GM21619 (cell line): ENCODE measurements around the gene ENTREP3.
A peak's percentile ranks its signal among the peaks of the same experiment; 100 is the strongest.
"Not testable (repeated sequence)": the region's sequence is repeated elsewhere in the genome, so short reads cannot be mapped to it uniquely, and the experiment has no call there.

Source experiments
- ATAC-seq: cut with Tn5 transposase; IDR thresholded peaks from one replicate; pipeline ENCODE4 v1.9.1; 2021; ENCODE audit not compliant: unreplicated experiment

Gene ENTREP3

DNA sequence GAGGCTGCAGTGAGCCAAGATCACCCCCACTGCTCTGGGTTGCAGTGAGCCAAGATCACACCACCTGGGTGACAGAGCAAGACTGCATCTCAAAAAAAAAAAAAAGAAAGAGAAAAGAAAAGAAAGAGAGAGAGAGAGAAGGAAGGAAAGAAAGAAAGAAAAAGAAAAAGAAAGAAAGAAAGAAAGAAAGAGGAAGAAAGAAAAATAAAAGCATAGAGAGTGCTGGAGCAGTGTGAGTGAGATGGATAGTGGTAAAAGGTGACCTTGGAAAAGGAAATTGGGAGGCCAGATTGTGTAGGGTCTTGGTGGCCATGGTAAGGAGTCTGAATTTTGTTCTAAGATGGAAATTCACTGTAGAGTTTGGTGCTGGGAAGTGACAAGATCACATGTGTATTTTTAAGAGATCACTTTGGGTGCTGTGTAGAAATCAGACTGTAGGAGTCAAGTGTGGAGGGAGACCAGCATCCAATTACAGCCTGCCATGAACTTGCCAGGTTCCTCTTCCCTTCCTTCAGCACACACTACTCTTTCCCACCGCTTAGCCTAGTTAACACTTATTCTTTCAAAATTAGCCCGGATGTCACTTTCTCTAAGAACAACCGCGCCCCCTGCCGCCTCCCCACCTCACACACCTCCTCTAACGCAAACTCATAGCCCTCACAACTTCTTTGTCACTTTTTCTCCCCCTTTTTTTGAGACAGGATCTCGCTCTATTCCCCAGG lies 28.9 kb downstream of the ENTREP3 start:
- no peak for ATAC-seq

DNA sequence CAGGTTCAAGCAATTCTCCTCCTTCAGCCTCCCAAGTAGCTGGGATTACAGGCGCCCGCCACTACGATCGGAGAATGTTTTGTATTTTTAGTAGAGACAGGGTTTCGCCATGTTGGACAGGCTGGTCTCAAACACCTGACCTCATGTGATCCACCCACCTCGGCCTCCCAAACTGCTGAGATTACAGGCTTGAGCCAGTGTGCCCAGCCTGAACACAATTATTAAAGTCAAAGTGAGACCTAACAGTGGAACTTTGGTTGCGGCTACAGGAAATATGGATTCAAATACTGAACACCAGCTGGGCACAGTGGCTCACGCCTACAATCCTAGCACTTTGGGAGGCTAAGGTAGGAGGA lies 29.9 kb downstream of the ENTREP3 start:
- ATAC-seq: not testable (repeated sequence)

DNA sequence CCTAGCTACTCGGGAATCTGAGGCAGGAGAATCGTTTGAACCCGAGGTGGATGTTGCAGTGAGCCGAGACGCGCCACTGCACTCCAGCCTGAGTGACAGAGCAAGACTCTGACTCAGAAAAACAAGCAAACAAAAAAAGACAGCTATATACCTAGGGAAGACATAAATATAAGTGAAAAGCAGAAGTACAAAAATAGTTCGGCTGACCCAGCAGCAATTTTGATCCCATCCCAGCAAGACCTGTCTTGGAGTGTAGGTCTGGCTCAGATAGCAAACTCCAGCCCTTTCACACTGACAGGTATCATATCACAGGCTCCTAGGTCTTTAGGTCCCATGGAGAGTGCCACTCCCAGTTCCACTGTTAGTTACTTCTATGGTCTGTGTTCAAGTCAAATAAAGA lies 32.2 kb downstream of the ENTREP3 start:
- no peak for ATAC-seq

DNA sequence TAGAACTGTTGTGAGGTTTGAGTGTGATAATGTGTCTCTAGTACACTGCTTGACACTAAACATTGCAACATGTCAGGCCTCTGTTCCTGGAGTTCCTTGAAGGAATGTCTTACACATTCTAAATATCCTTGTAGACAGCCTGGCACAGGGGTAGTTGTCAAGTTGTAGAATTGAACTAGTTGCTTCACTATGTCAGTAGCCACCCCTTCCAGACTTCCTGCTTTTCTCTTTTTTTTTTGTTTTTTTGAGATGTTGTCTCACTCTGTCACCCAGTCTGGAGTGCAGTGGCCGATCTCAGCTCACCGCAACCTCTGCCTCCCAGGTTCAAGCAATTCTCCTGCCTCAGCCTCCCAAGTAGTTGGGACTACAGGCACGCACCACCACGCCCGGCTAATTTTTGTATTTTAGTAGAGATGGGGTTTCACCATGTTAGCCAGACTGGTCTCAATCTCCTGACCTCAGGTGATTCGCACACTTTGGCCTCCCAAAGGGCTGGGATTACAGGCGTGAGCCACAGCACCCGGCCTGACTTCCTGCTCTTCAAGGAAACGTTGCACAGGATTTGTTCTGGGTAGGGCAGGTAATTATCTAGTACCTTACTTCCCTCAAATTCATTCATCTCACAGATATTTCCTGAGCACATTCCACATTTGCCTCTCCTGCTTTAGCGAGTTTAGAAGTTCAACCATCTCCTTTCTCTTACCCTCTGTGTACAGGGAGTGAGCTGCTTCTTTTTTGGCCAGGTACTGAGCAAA lies 34.9 kb downstream of the ENTREP3 start:
- not testable (repeated sequence) for ATAC-seq

DNA sequence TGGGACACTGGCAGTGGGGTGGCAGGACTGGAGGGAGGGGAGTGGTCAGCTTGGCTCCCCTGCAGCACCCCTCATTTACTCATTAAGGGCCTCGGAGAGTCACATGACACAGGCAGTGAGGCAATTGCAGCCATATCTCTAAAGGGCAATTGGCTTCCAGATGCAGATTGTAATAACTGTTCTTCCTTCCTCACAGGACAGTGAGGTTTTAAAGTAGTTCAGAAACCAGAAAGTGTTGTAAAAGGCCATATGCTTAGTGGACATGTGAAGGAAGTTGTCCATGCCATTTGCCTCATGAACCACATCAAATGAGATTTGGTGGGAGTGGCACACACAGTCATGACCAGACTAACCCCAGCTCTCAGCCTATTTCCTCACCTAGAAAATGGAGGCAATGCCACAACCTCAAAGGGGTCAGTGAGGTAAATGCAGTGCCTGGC lies 35.7 kb downstream of the ENTREP3 start:
- no peak for ATAC-seq

DNA sequence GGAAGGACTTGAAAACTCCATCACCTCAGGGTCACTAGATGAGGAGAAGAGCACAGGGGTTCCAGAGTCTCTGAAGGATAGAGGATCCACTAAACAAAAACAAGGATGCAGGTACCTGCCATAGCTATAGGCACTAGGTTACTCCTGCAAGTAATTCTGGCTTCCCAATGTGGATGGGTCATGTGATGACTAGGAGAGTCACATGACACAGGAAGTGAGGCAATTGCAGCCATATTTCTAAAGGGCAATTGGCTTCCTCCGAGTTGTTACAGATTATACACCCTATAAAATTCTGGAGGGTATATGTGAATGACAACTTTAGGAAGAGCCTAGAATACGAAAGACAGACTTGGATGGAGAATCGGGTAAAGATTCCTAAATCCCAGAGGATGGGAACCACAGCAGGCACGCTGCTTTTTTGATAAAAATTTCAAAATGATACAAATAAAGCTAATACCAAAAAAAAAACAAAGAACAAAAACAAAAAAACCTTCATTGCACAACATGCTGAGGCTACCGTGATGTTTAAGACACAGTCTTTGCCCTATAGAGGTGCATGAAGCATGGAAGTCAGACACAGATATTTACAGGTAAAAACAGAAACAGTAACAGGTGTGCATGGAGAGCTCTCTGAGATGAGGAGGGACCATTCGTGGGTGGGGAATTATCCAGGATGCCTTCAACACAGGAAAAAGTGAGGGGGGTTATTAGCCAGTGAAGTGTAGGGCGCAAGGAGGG lies 36.3 kb downstream of the ENTREP3 start:
- ATAC-seq: no peak

DNA sequence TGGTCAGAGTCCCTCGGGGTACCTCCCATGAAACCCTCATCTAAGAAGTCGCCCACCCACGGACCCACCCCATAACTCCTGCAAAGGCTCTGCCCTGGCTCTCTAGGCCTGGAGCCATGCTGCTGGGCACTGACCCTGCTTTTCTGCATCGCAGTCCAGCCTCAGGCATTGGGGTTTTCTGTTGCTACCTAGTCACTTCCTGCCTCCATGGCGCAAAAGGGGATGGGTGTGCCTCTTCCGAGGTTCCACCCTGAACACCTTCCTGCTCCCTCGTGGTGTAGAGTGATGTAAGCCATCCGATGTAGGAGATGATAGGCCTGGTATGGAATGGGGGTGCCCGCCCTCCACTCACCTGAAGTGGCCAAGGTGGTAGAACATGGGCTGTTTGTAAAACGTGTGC lies 40.6 kb downstream of the ENTREP3 start:
- not testable (repeated sequence) for ATAC-seq

DNA sequence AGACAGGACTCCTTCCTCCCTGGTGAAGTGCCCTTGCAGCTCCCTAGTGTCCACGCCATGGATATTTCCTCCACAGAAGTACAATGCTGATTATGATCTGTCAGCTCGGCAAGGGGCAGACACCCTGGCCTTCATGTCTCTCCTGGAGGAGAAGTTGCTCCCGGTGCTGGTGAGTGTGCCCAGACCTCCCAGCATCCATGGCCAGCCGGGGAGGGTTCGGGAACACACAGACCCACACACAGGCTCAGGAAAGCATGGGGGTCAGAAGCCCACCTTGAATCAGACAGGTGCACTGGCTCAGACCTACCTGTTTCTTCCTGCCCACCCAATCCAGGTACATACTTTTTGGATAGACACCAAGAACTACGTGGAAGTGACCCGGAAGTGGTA lies 43.2 kb downstream of the ENTREP3 start:
- not testable (repeated sequence) for ATAC-seq

DNA sequence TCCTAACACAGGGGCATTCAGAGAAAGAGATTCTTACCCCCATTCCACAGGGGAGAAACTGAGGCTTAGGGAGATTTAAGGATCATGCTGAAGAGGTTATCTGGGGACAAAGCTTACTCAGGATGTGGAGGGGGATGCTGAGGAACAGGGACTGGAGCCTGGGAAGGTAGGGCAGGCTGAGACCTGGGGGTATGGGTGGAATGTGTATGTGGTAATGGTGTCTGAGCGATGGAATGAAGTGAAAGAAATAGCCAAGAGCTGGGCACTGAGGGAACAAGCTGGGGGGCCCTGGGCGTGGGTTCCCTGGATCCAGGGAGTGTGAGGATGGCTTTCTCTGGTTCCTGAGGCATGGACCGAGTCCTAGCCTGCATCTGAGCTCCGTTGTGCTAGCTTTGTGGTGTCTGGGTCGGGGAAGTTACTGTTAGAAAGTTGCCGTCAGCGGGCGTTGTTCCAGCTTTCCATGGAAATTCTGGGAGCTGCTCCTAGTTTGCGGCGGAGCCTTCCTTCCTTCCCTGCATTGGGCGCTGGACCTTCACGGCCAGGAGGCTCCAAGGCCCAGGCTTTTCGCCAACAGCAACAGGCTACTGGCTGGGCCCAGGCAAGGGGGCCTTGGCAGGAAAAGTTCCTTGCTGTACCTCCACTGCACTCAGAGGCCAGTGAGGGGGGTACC lies 43.8 kb downstream of the ENTREP3 start:
- not testable (repeated sequence) for ATAC-seq

DNA sequence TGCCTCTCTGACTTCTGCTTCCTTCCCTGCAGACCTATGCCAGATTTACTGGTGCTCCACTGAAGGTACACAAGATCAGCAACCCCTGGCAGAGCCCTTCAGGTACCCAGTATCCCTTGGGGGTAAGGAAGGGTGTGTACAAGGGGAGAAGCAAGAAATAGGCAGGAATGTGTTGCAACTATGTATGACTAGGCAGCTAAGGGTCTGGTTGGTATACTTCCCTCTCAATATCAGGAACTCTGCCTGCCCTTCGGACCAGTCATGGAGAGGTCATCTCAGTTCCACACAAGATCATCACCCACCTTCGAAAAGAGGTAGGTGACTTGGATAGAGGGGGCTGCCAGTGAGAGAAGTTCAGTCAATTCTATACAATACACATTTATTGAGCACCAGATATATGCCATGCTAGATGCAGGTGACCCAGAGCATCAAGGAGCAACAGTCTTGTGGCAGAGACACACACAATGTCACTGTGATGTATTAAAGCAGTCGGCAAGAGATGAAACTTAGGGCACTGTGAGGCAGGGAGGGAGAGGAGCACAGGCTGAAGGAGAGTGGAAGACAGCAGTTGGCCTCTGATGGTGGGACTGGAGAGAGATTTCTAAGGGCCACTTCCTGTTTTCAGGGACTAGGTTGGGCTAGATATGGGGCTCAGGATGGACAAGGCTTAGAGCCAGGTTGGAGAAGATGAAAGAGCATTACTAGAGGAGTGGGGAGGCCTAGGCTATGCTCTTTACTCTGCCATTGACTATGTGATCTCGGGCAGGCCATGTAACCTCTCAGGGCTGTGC lies 44.8 kb downstream of the ENTREP3 start:
- no peak for ATAC-seq

DNA sequence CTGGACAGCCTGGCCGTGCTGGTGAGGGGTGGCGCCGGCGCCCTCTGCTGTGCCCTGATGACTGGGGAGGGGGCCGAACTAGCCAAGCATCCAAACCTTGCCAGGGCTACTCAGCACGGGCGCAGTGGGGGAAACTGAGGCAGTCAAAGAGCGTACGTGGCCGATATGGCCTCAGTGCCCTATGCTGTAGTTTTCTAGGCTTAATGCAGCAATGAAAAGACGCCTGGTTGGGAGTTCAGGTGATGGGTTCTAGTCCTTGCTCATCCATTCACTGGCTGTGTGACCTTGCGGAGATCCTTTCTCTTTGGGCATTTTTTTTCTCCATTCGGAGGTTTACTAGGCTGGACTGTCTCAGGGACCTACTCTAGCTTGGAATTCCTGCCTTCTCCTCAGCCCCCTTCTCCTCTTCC lies 46.0 kb downstream of the ENTREP3 start:
- ATAC-seq: no peak

DNA sequence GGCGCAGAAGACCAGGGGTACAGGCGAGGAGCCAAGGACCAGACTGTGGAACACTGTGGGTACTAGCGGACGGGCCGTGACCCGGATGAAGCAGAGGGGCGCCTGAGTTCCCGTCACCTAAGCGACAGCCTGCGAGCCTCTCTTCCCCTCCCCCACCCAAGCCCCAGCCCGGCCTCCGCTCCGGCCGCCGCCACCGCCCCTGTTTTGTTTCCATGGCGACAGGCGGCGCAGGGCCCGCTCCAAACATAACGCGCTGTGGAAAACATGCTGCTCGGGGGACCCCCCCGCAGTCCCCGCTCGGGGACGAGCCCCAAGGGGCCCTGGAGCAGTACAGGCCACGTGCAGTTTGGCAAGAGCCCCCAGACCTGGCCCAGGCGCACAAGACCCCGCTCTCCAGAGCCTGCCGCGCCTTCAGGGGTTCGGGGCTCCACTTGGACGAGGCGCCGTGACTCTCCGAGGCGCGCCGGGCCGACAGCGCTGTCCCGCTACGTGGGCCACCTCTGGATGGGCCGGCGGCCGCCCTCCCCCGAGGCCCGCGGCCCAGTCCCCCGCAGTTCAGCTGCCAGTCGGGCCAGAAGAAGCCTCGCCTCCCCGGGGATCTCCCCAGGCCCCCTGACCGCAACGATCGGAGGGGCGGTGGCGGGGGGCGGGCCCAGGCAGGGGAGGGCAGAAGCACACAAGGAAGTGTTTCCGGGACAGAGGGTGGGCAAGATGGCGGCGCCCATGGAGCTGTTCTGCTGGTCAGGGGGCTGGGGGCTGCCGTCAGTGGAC lies 46.6 kb downstream of the ENTREP3 start, which contains the start of gene MTX1:
Gene MTX1, plus strand, starts transcription at position 155 of the 771 bp plus-strand sequence. Its CDS starts 110 bp downstream, at position 265.
- peak; percentile 76 for ATAC-seq

DNA sequence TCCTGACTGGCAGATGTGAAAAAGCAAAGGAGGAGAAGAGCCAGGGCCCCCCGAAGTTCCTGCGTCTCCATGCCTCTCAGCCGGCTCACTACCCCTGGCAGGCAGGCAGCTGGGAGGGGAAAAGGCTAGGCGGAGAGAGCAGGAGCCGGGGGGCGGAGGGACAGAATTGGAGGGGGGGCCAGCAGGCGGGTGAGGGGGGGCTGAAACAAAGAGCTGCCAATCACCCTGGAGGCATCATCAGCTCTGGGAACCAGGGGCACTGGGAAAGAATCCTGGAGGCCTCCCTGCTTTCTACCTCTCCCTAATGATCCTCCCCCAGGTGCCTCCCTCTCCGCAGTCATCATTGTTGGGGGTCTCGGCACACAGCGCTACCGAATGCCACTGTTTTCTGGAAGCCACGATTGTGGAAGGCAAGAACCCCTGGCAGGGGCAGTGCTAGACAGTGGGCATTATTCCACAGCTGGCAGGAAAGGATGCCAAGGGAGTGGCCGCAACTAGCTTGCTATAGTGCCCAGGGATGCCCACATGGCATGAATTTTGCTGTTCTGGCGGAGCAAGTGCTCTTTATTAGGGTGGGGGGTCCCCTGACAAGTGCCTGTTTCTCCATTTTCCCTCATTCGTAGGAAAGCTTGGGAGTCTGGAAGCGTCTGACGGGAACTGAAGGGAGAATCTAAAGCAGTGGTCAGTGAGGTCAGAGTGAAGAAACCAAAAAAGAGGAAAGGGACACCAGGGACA lies 47.3 kb downstream of the ENTREP3 start, which contains the start of gene THBS3:
Gene THBS3, minus strand, starts transcription at position 92 of the 735 bp plus-strand sequence. Its CDS starts 21 bp downstream, at position 71.
- ATAC-seq: no peak

DNA sequence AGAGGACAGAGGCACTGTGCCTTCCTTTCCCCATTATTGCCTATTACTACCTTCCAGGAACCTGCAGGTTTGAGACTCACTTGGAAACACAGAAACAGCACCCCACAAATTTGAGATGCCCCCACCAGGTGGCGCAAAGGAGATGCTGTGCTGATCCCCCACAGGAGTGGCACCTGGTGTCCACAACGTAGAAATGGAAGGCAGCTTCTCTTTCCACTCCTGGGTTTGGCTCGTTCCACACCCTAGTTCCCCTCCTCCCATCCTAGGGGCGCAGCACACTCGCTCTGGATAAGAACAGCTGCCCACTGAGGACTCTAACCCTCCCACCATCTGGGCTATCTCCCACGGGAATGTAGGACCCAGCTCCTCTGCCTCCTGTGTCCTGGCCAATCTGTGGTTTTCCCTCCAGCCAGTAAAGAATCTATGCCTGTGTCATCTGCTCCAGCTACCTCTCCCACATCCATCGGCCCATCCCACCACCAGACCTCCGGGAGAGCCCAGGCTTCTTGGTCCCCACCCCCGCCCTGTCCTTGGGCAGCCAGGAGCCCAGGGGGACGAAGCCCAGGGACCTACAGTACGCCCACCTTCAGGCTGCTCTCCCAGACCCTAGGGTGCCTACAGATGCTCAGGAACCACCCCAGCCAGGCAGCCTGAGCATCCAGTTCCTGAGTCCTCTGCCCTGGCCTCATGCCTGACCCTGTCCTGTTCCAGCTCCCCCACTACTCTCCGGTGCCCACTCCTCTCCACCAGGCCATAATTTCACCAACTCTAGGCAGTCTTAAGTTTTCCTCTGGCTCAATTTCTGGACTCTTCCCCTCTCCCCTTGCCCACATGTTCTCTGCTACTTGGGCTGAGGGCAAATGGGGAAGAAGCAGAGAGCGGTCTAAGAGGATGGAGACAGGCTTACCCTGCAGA lies 48.1 kb downstream of the ENTREP3 start:
- peak; percentile 39 for ATAC-seq

DNA sequence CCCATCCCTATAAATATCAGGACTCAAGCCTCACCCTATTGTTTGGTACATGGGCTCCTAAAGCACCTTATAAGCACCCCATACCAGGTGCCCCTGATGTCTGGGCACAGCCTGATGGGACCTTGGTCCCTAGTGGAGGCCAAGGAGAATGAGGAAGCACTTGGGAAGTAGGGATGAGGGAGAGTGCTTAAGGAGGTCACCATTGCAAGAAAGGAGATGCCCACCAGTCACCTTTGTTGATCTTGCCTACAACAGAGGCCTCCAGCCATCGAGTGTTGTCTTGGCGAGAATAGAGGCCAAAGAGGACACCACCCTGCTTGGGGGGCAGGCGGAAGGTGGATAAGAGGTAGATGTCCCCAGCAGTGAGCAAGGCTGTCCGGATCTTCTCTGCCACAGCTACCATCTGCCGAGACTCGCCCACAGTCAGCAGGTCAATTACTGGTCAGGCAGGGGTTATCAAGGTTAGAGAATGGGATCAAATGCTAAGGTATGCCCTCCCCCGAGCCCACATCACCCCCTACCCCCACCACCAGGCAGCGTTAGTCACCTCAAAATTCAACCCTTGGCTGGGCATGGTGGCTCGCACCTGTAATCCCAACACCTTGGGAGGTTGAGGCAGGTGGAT lies 49.2 kb downstream of the ENTREP3 start:
- ATAC-seq: no peak

DNA sequence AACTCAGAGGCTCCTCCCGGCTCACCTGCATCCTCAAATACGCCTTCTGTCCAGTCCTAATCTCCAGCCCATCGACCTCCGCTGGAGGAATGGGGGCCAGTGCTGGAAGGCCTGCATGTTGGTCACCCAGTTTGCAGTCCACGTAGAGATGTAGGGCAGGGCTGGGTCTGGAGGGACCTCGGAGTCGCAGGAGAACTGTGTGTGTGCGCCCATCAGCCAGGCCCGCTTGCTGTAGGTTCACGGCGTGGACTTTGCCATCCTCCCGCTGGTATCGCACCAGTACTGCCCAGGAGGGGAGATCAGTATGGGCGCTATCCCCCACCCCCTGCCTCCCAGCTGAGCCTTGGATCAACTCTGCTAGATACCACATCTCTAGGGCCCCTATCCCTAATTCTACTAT lies 50.2 kb downstream of the ENTREP3 start:
- no peak for ATAC-seq
